Naive thymus-derived CD8-positive, alpha-beta T cell (primary cell): Measurements from ENCODE around the gene LTBP3. TPM values are rescaled to one million over a fixed set of nuclear protein-coding genes. Genes with fewer than 3 reads are reported as not detected.
"Not testable (repeated sequence)": the region's sequence is repeated elsewhere in the genome, so short reads cannot be mapped to it uniquely, and the experiment has no call there.

Experiments used
- ATAC-seq, 2 donors: fragments of 150-1000 bp; cut with Tn5 transposase in 1 of 2; sonication (Bioruptor Pico), chemical (Tn5 transposase) in 1 of 2; 1 replicate in 1 of 2; 2 replicates in 1 of 2; pipeline ENCODE4 v1.10.0; 2021; ENCODE audit warnings: mild to moderate bottlenecking in 2 of 2, moderate library complexity in 2 of 2
- POLR2A ChIA-PET: fragments of 350-600 bp; sonication (Branson Sonifier 250); formaldehyde crosslinking; loops from one replicate; lab custom pipeline; 2021; ENCODE audit warnings: antibody characterized with exemption; lab: Charles Lee
- DNase-seq, 10 donors: peaks; one replicate each; pipeline versions ENCODE4 v3.0.0 to v3.0.0-alpha.2; 2020 to 2022
- H3K27ac Mint-ChIP-seq, 10 donors: one replicate each; pipeline ENCODE4 v1.8.0; 2020 to 2022; ENCODE audit warnings: mild to moderate bottlenecking in 10 of 10, mixed read lengths in 10 of 10, moderate library complexity in 4 of 10, inconsistent platforms in 1 of 10
- H3K27me3 Mint-ChIP-seq, 5 donors: one replicate each; pipeline ENCODE4 v1.8.0; 2021 to 2022; ENCODE audit warnings: mixed read lengths in 5 of 5
- H3K36me3 Mint-ChIP-seq, 3 donors: one replicate each; pipeline ENCODE4 v1.8.0; 2020 to 2022; ENCODE audit warnings: mixed read lengths in 3 of 3, mild to moderate bottlenecking in 2 of 3, inconsistent platforms in 1 of 3
- H3K4me1 Mint-ChIP-seq, 4 donors: one replicate each; pipeline ENCODE4 v1.8.0; 2021 to 2022; ENCODE audit warnings: mixed read lengths in 4 of 4
- H3K4me3 Mint-ChIP-seq, 10 donors: one replicate each; pipeline ENCODE4 v1.8.0; 2020 to 2022; ENCODE audit warnings: mild to moderate bottlenecking in 10 of 10, mixed read lengths in 10 of 10, moderate library complexity in 6 of 10, inconsistent platforms in 1 of 10
- H3K9me3 Mint-ChIP-seq, 9 donors: one replicate each; pipeline ENCODE4 v1.8.0; 2020 to 2022; ENCODE audit warnings: mixed read lengths in 9 of 9, mild to moderate bottlenecking in 3 of 9, inconsistent platforms in 1 of 9, moderate library complexity in 1 of 9
- polyA plus RNA-seq, 3 donors: library from polyadenylated mRNA; unstranded; fragments of 300-500 nt; fragmentation: Illumina TruSeq; gene quantifications; one replicate each; pipeline ENCODE4 v1.2.3, GENCODE V29; 2021
- total RNA-seq, 8 experiments: library from RNA in 2 of 8; stranded (reverse) in 2 of 8; gene quantifications; one replicate each; pipeline ENCODE4 v1.2.3 and lab custom pipeline; 2021 to 2026

LTBP3 gene
- total and polyA plus RNA-seq, 5 experiments from 2014 or later, result 7.3 to 261 (median 35.0) TPM

DNA sequence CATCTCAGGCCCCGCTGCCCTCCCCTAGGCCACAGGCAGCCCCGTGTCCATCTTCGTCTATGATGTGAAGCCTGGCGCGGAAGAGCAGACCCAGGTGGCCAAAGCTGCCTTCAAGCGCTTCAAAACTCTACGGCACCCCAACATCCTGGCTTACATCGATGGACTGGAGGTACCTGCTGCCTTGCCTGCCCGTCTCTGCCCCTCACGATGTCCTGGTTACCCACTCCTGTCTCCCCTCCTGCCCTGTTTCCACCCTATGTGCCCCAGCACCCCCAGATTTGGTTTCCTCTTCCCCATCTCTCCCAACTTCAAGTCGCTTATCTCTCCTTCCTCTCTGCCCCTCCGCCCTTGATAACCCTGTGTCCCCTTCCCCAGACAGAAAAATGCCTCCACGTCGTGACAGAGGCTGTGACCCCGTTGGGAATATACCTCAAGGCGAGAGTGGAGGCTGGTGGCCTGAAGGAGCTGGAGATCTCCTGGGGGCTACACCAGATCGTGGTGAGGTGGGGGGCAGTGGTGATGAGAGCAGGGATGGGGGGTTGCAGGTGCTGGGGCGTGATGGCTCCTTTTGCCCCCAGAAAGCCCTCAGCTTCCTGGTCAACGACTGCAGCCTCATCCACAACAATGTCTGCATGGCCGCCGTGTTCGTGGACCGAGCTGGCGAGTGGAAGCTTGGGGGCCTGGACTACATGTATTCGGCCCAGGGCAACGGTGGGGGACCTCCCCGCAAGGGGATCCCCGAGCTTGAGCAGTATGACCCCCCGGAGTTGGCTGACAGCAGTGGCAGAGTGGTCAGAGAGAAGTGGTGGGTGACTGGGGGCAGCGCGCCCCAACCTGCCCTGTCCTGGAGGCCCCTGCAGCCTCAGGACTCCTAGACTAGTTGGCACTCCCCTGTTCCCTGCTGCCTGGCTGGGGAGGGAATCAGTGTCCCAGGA lies 32.3 kb downstream of the LTBP3 start:
- H3K27me3 Mint-ChIP-seq, result no peaks in the 10 kb centered on the region
- peak overlapping the region in 8 of 10 donors; percentile 49 to 92 (median 76) for H3K27ac Mint-ChIP-seq
- H3K4me1 Mint-ChIP-seq, result peaks cover 38 to 74% (median 66%) of the 10 kb centered on the region in 4 donors
- peaks cover 0 to 27% (median 6%) of the 10 kb centered on the region in 3 donors for H3K36me3 Mint-ChIP-seq
- peak in 1 of 2 donors; percentile 11 for ATAC-seq
- H3K4me3 Mint-ChIP-seq, result peak overlapping the region; percentile 77 to 94 (median 87)
- H3K9me3 Mint-ChIP-seq, result no peaks in the 10 kb centered on the region
- POLR2A ChIA-PET, result interaction anchor here (0.6 to 4.4 kb wide), 24 partner anchors 13 to 392 kb away, joined by 3 to 69 read pairs (median 5); partner anchors contain the start of genes DPF2, EHBP1L1, FAM89B and MALAT1
- peak in 1 of 10 donors; percentile 19 for DNase-seq

DNA sequence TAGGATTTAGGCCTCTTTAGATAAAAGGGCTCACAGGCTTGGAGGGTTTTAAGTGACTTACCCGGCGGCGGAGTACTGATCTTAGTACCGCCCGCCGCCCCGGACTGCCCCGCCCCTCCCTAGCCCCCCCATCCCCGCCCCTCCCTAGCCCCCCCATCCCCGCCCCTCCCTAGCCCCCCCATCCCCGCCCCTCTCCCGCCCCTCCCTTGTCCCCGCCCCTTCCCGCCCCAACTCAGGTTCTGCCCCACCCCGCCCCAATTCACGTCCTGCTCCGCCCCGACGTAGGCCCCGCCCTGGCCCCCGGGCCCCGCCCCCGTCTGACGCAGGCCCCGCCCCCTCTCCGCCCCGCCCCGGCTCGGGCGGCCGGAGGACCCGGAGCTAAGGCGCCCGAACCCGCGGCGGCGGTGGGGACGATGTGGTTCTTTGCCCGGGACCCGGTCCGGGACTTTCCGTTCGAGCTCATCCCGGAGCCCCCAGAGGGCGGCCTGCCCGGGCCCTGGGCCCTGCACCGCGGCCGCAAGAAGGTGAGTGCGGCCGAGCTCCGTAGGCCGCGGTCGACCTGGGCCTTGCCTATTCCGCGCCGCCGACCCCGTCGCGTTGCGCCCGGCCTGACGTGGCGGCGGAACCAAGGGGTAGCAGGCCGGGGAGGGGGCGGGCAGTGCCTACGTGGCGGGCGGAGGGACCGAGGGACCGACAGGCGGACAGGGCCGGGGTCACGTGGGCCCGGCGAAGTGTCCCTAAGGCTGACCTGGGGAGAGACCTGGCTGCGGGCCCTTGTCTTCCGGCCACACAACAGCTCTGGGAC lies 33.2 kb downstream of the LTBP3 start, which contains the start of gene SCYL1:
TSS of gene SCYL1 (plus strand) at position 343 of the 805 bp plus-strand sequence. CDS start at position 414, 71 bp downstream.
- peak; percentile 68 to 91 (median 80) for DNase-seq
- no peaks in the 10 kb centered on the region for H3K9me3 Mint-ChIP-seq
- peaks cover 36 to 66% (median 61%) of the 10 kb centered on the region in 4 donors for H3K4me1 Mint-ChIP-seq
- peak; percentile 64 to 73 for ATAC-seq
- H3K4me3 Mint-ChIP-seq, result peak within 1 kb of the TSS; percentile 77 to 96 (median 88)
- no peaks in the 10 kb centered on the region for H3K27me3 Mint-ChIP-seq
- H3K27ac Mint-ChIP-seq, result peak within 1 kb of the TSS; percentile 90 to 99 (median 95)
- H3K36me3 Mint-ChIP-seq, result peaks cover 0 to 20% (median 2%) of the 10 kb centered on the region in 3 donors
- POLR2A ChIA-PET, result interaction anchor here (0.6 to 4.4 kb wide), 27 partner anchors 14 to 391 kb away, joined by 3 to 69 read pairs (median 5); partner anchors contain the start of genes CFL1, DPF2, EHBP1L1 and FAM89B

DNA sequence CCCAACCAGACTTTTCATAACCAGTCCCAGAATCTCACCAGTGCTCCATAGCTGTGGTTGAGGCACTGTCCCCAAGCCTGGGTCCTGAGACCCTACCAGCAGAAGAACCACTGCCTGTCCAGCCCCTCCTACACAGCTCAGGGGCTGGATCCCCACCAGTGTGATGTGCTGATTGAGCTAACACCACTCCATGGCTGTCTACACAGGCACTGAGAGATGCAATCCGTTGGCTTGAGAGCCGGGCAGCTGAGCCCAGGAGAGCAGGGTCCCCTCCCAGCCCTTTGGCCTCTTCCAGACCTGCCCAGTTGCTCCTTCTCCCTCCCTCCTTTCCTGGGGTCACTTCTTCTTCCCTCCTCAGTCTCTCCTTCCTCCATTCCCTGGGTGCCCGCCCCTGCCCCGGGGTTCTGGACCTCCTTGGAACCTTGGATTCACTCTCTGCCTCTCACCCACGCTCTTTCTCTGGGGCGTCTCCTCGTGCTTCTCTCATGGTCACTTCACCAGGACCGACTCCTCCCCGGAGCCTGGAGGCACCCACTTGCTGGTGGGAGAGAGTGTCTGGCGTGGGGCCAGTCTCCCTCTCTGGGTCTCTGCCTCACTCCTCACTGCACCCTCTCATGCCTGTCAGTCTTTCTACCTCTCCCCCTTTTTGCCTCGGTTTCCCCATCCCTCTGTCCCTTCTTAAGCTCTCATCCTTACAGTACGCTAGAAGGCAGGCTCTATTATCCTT lies 34.0 kb downstream of the LTBP3 start:
- POLR2A ChIA-PET, result interaction anchor here (0.5 to 4.4 kb wide), 23 partner anchors 13 to 390 kb away, joined by 3 to 69 read pairs (median 5); partner anchors contain the start of genes CFL1, DPF2, EHBP1L1 and FAM89B
- DNase-seq, result peak in 3 of 10 donors; percentile 32 to 67 (median 52)
- H3K9me3 Mint-ChIP-seq, result no peaks in the 10 kb centered on the region

DNA sequence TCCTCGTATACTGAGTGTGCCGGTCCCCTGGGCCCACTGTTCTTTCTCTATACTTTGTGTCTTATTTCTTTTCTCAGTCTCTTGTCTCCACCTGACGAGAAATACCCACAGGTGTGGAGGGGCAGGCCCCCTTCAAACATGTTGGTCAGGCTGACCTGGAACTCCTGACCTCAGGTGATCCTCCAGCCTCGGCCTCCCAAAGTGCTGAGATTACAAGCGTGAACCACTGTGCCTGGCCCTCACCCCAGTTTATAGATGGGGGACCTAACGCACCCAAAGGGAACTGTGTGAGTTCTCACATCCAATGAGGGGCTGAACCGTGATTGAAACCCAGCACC lies 34.6 kb downstream of the LTBP3 start:
- not testable (repeated sequence) for H3K27me3 Mint-ChIP-seq, H3K9me3 Mint-ChIP-seq
- H3K27ac Mint-ChIP-seq, result peak overlapping the region; percentile 90 to 99 (median 95)
- peaks cover 29 to 55% (median 52%) of the 10 kb centered on the region in 4 donors for H3K4me1 Mint-ChIP-seq
- POLR2A ChIA-PET, result interaction anchor here (0.5 to 4.4 kb wide), 10 partner anchors 15 to 335 kb away, joined by 3 to 69 read pairs (median 12); partner anchors contain the start of genes CFL1, EHBP1L1, FAM89B and MALAT1
- peak; percentile 8 to 14 for ATAC-seq
- H3K4me3 Mint-ChIP-seq, result peak overlapping the region; percentile 71 to 96 (median 88)
- H3K36me3 Mint-ChIP-seq, result peaks cover 0 to 15% (median 0%) of the 10 kb centered on the region in 3 donors
- DNase-seq, result peak in 1 of 10 donors; percentile 12

More for the DNA sequence above, 34.0 kb downstream of the LTBP3 start:
- no peaks in the 10 kb centered on the region for H3K27me3 Mint-ChIP-seq
- peaks cover 0 to 20% (median 0%) of the 10 kb centered on the region in 3 donors for H3K36me3 Mint-ChIP-seq
- peak; percentile 15 to 29 for ATAC-seq
- H3K4me3 Mint-ChIP-seq, result peak overlapping the region; percentile 71 to 96 (median 88)
- peaks cover 34 to 60% (median 57%) of the 10 kb centered on the region in 4 donors for H3K4me1 Mint-ChIP-seq
- peak overlapping the region; percentile 90 to 99 (median 95) for H3K27ac Mint-ChIP-seq

DNA sequence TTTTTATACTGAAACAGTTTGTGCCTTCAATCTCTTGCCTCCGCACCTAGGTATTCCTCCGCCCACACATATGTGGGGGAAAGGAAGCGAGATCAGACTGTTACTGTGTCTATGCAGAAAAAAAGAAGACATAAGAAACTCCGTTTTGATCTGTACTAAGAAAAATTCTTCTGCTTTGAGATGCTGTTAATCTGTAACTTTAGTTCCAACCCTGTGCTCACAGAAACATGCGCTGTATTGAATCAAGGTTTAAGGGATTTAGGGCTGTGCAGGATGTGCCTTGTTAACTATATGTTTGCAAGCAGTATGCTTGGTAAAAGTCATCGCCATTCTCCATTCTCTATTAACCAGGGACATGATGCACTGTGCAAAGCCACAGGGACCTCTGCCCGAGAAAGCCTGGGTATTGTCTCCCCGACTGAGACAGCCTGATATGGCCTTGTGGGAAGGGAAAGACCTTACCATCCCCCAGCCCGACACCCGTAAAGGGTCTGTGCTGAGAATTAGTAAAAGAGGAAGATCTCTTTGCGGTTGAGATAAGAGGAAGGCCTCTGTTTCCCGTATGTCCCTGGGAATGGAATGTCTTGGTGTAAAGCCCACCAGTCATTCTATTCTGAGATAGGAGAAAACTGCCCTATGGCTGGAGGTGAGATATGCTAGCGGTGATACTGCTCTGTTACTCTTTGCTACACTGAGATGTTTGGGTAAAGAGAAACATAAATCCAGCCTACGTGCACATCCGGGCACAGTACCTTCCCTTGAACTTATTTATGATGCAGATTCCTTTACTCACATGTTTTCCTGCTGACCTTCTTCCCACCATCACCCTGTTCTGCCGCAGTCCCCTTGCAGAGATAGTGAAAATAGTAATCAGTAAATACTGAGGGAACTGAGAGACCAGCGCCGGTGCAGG lies 35.2 kb downstream of the LTBP3 start:
- not testable (repeated sequence) for H3K9me3 Mint-ChIP-seq, H3K27me3 Mint-ChIP-seq
- ATAC-seq (peak; percentile 52 to 60), DNase-seq (peak in 5 of 10 donors; percentile 39 to 69 (median 51))
- Mint-ChIP-seq H3K4me1 (peaks cover 29 to 53% (median 51%) of the 10 kb centered on the region in 4 donors), H3K36me3 (peaks cover 0 to 14% (median 0%) of the 10 kb centered on the region in 3 donors), H3K4me3 (peak overlapping the region; percentile 71 to 96 (median 88)), H3K27ac (peak overlapping the region; percentile 90 to 99 (median 95))
- POLR2A ChIA-PET, result interaction anchor here (0.5 to 4.4 kb wide), 9 partner anchors 16 to 53 kb away, joined by 3 to 69 read pairs (median 7); partner anchors contain the start of genes EHBP1L1 and MALAT1

DNA sequence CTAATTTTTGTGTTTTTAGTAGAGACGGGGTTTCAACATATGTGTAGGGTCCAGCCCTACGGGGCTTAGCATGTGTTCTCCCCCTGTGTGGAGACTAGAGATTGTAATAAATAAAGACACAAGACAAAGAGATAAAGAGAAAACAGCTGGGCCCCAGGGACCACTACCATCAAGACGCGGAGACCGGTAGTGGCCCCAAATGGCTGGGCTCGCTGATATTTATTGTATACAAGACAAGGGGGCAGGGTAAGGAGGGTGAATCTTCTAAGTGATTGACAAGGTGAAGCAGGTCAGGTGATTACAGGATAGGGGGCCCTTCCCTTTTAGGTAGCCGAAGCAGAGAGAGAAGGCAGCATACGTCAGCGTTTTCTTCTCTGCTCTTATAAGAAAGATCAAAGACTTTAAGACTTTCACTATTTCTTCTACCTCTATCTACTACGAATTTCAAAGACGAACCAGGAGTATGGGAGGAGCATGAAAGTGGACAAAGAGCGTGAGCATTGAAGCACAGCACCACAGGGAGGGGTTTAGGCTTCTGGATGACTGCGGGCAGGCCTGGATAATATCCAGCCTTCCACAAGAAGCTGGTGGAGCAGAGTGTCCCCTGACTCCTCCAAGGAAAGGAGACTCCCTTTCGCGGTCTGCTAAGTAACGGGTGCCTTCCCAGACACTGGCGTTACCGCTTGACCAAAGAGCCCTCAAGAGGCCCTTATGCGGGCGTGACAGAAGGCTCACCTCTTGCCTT lies 36.2 kb downstream of the LTBP3 start:
- not testable (repeated sequence) for H3K36me3 Mint-ChIP-seq, H3K27me3 Mint-ChIP-seq, ATAC-seq, H3K9me3 Mint-ChIP-seq
- Mint-ChIP-seq H3K27ac (peak overlapping the region; percentile 90 to 99 (median 96)), H3K4me1 (peaks cover 27 to 48% (median 47%) of the 10 kb centered on the region in 4 donors), H3K4me3 (peak overlapping the region; percentile 71 to 96 (median 88))
- POLR2A ChIA-PET, result interaction anchor here (0.9 to 1.3 kb wide), 5 partner anchors 12 to 106 kb away, joined by 3 to 4 read pairs (median 3); no protein-coding TSS in a partner anchor
- DNase-seq, result peak in 7 of 10 donors; percentile 50 to 68 (median 57)

DNA sequence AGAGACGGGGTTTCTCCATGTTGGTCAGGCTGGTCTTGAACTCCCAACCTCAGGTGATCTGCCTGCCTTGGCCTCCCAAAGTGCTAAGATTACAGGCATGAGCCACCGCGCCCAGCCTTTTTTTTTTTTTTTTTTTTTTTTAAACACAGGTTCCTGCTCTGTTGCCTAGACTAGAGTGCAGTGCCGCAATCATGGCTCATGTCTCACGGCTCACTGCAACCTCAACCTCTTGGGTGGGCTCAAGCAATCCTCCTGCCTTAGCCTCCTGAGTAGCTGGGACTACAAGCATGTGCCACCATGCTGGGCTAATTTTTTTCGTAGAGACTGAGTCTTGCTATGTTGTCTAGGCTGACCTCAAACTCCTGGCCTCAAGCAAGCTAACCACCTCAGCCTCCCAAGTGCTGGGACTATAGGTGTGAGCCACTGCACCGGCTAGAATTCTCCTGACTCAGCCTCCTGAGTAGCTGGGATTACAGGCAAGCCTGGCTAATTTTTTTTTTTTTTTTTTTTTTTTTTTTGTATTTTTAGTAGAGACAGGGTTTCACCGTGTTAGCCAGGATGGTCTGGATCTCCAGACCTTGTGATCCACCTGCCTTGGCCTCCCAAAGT lies 39.1 kb downstream of the LTBP3 start:
- H3K9me3 Mint-ChIP-seq, DNase-seq, ATAC-seq, H3K27me3 Mint-ChIP-seq, H3K36me3 Mint-ChIP-seq, H3K4me3 Mint-ChIP-seq: not testable (repeated sequence)
- H3K4me1 Mint-ChIP-seq, result peaks cover 26 to 38% (median 31%) of the 10 kb centered on the region in 4 donors
- H3K27ac Mint-ChIP-seq, result peak overlapping the region in 1 of 10 donors; percentile 20
- POLR2A ChIA-PET, result interaction anchor here (0.7 to 1.0 kb wide), 6 partner anchors 22 to 251 kb away, joined by 3 to 8 read pairs (median 4); partner anchors contain the start of gene DPF2

DNA sequence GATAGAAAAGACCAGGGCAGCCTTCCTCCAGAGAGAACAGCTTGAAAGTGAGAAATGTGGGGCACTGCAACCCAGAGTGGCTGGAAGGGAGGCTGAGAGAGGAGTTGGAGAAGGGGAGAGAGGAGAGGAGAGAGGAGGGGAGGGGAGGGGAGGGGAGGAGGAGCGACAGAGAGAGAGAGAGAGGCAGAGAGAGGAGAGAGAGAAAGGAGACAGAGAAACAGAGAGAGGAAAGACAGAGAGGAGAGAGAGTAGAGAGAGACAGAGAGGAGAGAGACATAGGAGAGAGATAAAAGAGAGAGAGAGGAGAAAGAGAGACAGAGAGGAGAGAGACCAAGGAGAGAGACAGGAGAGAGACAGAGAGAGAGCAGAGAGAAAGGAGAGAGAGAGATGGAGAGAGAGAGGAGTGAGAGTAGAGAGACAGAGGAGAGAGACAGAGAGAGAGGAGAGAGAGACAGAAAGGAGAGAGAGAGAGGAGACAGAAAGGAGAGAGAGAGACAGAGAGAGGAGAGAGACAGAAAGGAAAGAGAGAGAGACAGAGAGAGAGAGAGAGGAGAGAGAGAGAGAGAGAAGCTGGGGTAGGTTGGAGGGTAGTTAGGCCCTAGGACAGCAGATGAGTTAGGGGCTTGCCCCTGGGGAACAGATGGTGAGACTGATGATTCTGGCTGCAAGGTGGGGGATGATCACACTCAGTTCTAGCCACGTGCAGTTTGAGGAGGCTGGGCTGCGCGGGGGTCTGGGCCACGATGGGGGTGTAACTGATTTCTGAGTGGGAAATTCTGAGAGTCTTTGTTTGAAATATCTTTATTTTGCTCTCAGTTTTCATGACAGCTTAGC lies 41.8 kb downstream of the LTBP3 start:
- Mint-ChIP-seq H3K27me3 (peaks cover 0 to 1% (median 0%) of the 10 kb centered on the region in 5 donors), H3K36me3 (peaks cover 0 to 2% (median 0%) of the 10 kb centered on the region in 3 donors), H3K4me3 (peak overlapping the region in 1 of 10 donors; percentile 75), H3K27ac (peak overlapping the region; percentile 31 to 91 (median 64)), H3K4me1 (peaks cover 0 to 11% (median 10%) of the 10 kb centered on the region in 4 donors), H3K9me3 (no peaks in the 10 kb centered on the region)
- ATAC-seq, result peak; percentile 29 to 58
- POLR2A ChIA-PET, result interaction anchor here (0.7 to 2.4 kb wide), 4 partner anchors 12 to 40 kb away, joined by 3 to 15 read pairs (median 4); partner anchors contain the start of gene MALAT1
- DNase-seq, result no peak

DNA sequence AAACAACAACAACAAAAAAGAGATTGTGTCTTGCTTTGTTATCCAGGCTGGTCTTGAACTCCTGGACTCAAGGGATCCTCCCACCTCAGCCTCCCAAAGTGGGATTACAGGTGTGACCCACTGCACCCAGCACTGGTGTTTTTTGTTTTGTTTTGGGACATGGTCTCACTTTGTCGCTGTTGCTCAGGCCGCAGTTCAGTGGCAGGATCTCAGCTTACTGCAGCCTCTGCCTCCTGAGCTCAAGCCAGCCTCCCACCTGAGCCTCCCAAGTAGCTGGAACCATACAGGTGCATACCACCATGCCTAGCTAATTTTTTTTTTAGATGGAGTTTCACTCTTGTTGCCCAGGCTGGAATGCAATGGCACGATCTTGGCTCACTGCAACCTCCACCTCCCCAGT lies 45.8 kb downstream of the LTBP3 start:
- not testable (repeated sequence) for H3K4me3 Mint-ChIP-seq, H3K36me3 Mint-ChIP-seq, H3K27me3 Mint-ChIP-seq, H3K9me3 Mint-ChIP-seq, DNase-seq, H3K27ac Mint-ChIP-seq, ATAC-seq
- POLR2A ChIA-PET, result interaction anchor here (0.7 to 17.3 kb wide), 7 partner anchors 10 to 472 kb away, joined by 3 to 959 read pairs (median 6); partner anchors contain the start of gene MALAT1
- H3K4me1 Mint-ChIP-seq, result peaks cover 21 to 38% (median 24%) of the 10 kb centered on the region in 4 donors
